ENCODE data around the gene HES1.

DNA sequence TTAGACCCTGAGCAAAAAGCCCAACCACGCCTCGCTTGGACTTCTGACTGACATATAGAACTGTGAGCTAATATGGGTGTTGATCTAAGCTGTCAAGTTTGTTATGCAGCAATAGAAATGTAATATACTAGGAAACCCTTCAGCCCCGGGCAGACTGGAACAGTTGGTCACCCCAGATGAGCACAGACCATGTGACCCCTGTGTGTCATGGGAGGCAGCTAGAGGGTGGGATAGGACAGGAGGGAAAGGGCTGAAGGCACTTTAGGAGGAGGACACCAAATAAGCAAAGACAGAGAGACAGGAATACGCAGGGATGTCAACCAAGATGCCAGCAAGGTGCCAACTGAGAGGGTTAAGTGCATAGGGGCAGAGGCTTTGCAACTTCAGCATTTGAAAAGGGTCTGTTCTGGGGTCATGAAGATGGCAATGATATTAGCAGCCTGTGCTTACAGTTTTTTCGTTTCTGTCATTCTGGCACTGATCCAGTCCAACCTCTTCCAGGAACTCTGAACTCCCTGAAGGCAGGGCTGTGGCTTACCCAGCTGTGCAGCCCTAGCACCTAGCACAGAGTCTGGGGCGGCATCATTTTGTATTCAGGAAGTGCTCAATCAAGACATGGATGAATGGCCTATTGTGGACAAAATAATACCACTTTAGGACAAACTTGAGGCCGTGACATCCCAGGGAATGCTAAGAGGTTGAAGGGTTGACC is 51.4 kb downstream of the HES1 start:
- TF ChIP-seq, protein P1, sequence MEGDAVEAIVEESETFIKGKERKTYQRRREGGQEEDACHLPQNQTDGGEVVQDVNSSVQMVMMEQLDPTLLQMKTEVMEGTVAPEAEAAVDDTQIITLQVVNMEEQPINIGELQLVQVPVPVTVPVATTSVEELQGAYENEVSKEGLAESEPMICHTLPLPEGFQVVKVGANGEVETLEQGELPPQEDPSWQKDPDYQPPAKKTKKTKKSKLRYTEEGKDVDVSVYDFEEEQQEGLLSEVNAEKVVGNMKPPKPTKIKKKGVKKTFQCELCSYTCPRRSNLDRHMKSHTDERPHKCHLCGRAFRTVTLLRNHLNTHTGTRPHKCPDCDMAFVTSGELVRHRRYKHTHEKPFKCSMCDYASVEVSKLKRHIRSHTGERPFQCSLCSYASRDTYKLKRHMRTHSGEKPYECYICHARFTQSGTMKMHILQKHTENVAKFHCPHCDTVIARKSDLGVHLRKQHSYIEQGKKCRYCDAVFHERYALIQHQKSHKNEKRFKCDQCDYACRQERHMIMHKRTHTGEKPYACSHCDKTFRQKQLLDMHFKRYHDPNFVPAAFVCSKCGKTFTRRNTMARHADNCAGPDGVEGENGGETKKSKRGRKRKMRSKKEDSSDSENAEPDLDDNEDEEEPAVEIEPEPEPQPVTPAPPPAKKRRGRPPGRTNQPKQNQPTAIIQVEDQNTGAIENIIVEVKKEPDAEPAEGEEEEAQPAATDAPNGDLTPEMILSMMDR (IDR thresholded peaks at IDR 0.05) = no peak
- TF ChIP-seq EZH2phosphoT487 (IDR thresholded peaks at IDR 0.05) (no peak), EZH2 (IDR thresholded peaks at IDR 0.05) (no peak)

Measured in neural progenitor cell (in vitro differentiated cells).